ENCODE data around the gene TRPM2. TPM values are rescaled to one million over a fixed set of nuclear protein-coding genes. Genes with fewer than 3 reads are reported as not detected.

Gene TRPM2
- total RNA-seq, 4 donors from 2014 or later = 1.6 to 3.5 (median 2.7) TPM

- Histone ChIP-seq H3K4me1 (peaks cover 5 to 15% (median 10%) of the 10 kb centered on the region in 4 donors), H3K9me3 (no peaks in the 10 kb centered on the region), H3K27ac (replicated peaks in 1 of 4) (no peak overlapping the region), H3K4me3 (no peak overlapping the region), H3K27me3 (peaks cover 0 to 87% (median 3%) of the 10 kb centered on the region in 4 donors), H3K36me3 (no peaks in the 10 kb centered on the region)
- no peak for DNase-seq (ENCODE audit: extremely low spot score)
- TF ChIP-seq POLR2AphosphoS5 (IDR thresholded peaks at IDR 0.05) (no peak), POLR2A (IDR thresholded peaks at IDR 0.05; ENCODE audit: low read depth) (no peak), CTCF (IDR thresholded peaks at IDR 0.05) (no peak), EP300 (IDR thresholded peaks at IDR 0.05) (no peak)
- WGBS = 98% methylated on average over 5 of the region's 6 CpGs
- intact Hi-C loops (cut with DNase I) = no loop called here
Observed at GRCh38 chr21:44371596-44371995, 18.2 kb downstream of the TRPM2 start.

GRCh38 chr21:44372616-44373015 lies 19.2 kb downstream of the TRPM2 start:
- intact Hi-C loops (cut with DNase I) = no loop called here
- DNase-seq (ENCODE audit: extremely low spot score) = no peak
- Histone ChIP-seq H3K4me1 (peaks cover 5 to 15% (median 10%) of the 10 kb centered on the region in 4 donors), H3K36me3 (no peaks in the 10 kb centered on the region), H3K27me3 (peaks cover 0 to 87% (median 3%) of the 10 kb centered on the region in 4 donors), H3K4me3 (no peak overlapping the region), H3K9me3 (no peaks in the 10 kb centered on the region), H3K27ac (replicated peaks in 1 of 4) (no peak overlapping the region)
- 74% methylated on average over 8 of the region's 8 CpGs for WGBS
- TF ChIP-seq POLR2AphosphoS5 (IDR thresholded peaks at IDR 0.05) (no peak), EP300 (IDR thresholded peaks at IDR 0.05) (no peak), CTCF (IDR thresholded peaks at IDR 0.05) (no peak), POLR2A (IDR thresholded peaks at IDR 0.05; ENCODE audit: low read depth) (no peak)

- Histone ChIP-seq H3K27me3 (peaks cover 0 to 89% (median 6%) of the 10 kb centered on the region in 4 donors), H3K27ac (replicated peaks in 1 of 4) (no peak overlapping the region), H3K4me1 (peaks cover 5 to 8% (median 7%) of the 10 kb centered on the region in 4 donors), H3K36me3 (no peaks in the 10 kb centered on the region), H3K9me3 (no peaks in the 10 kb centered on the region), H3K4me3 (no peak overlapping the region)
- intact Hi-C loops (cut with DNase I) = no loop called here
- no peak for DNase-seq (ENCODE audit: extremely low spot score)
- TF ChIP-seq EP300 (IDR thresholded peaks at IDR 0.05) (no peak), POLR2AphosphoS5 (IDR thresholded peaks at IDR 0.05) (no peak), POLR2A (IDR thresholded peaks at IDR 0.05; ENCODE audit: low read depth) (no peak), CTCF (IDR thresholded peaks at IDR 0.05) (no peak)
- WGBS = 84% methylated on average over 24 of the region's 24 CpGs
Observed at GRCh38 chr21:44374601-44375280, 21.3 kb downstream of the TRPM2 start.

- H3K27ac ChIP-seq (replicated peaks in 1 of 4) = no peak overlapping the region
- H3K36me3 ChIP-seq = no peaks in the 10 kb centered on the region
- H3K4me1 ChIP-seq = peaks cover under 1 to 3% (median 2%) of the 10 kb centered on the region in 4 donors
- no peak for DNase-seq (ENCODE audit: extremely low spot score)
- H3K9me3 ChIP-seq = no peaks in the 10 kb centered on the region
- H3K4me3 ChIP-seq = no peak overlapping the region
- peaks cover 0 to 89% (median 4%) of the 10 kb centered on the region in 4 donors for H3K27me3 ChIP-seq
- intact Hi-C loops (cut with DNase I) = no loop called here
- 65% methylated on average over 8 of the region's 10 CpGs for WGBS
- TF ChIP-seq CTCF (IDR thresholded peaks at IDR 0.05) (no peak), POLR2AphosphoS5 (IDR thresholded peaks at IDR 0.05) (no peak), EP300 (IDR thresholded peaks at IDR 0.05) (no peak), POLR2A (IDR thresholded peaks at IDR 0.05; ENCODE audit: low read depth) (no peak)
Observed at GRCh38 chr21:44375281-44375651, 21.8 kb downstream of the TRPM2 start.
